Osteoblast (primary cell): ENCODE measurements around the gene MTMR10. TPM values are rescaled to one million over a fixed set of nuclear protein-coding genes. Genes with fewer than 3 reads are reported as not detected.

Experiments
- DNase-seq: peaks from one replicate; pipeline ENCODE4 v3.0.0; 2011; ENCODE audit warnings: low spot score, mixed read lengths; ENCODE audit not compliant: insufficient read length; ENCODE audit errors: missing footprints
- H2AFZ ChIP-seq: 2 replicates; pipeline ENCODE4 v1.6.0; 2011; ENCODE audit warnings: mild to moderate bottlenecking, low read length
- H3K27ac ChIP-seq: 2 replicates; pipeline ENCODE4 v1.5.1; 2011; ENCODE audit warnings: mild to moderate bottlenecking, low read depth, low read length, moderate library complexity
- H3K27me3 ChIP-seq: 2 replicates; pipeline ENCODE4 v1.6.0; 2012; ENCODE audit warnings: mild to moderate bottlenecking, control low read depth, inconsistent platforms, low read length, moderate library complexity; ENCODE audit not compliant: insufficient read depth
- H3K36me3 ChIP-seq: 2 replicates; pipeline ENCODE4 v1.5.1; 2011; ENCODE audit warnings: mild to moderate bottlenecking, low read length, control low read depth, moderate library complexity; ENCODE audit not compliant: insufficient read depth
- H3K4me1 ChIP-seq: 2 replicates; pipeline ENCODE4 v1.5.1; 2011; ENCODE audit warnings: mild to moderate bottlenecking, low read length, control low read depth, moderate library complexity; ENCODE audit not compliant: insufficient read depth
- H3K4me2 ChIP-seq: 2 replicates; pipeline ENCODE4 v1.6.0; 2011; ENCODE audit warnings: mild to moderate bottlenecking, low read length; ENCODE audit not compliant: insufficient read depth
- H3K4me3 ChIP-seq: fragments of 200-600 bp; sonication (generic); 3 replicates; pipeline ENCODE4 v1.5.1; 2012; ENCODE audit warnings: mild to moderate bottlenecking, low read length, inconsistent platforms; ENCODE audit not compliant: insufficient read depth
- H3K79me2 ChIP-seq: 2 replicates; pipeline ENCODE4 v1.6.0; 2012; ENCODE audit warnings: mild to moderate bottlenecking, low read length, control low read depth, inconsistent platforms; ENCODE audit not compliant: insufficient read depth
- H3K9me3 ChIP-seq: 2 replicates; pipeline ENCODE4 v1.5.1; 2011; ENCODE audit warnings: low read depth, low read length, control low read depth
- H4K20me1 ChIP-seq: 2 replicates; pipeline ENCODE4 v1.6.0; 2012; ENCODE audit warnings: mild to moderate bottlenecking, low read length, control low read depth; ENCODE audit not compliant: insufficient read depth
- CTCF ChIP-seq: IDR thresholded peaks from 2 replicates; pipeline ENCODE4 v1.5.1; 2011; ENCODE audit warnings: mild to moderate bottlenecking, low read depth, low read length, moderate library complexity; ENCODE audit errors: extremely low read depth
- total RNA-seq: library from RNA; depleted of rRNA; stranded (reverse); fragments of >200 nt; gene quantifications from 2 replicates; pipeline ENCODE4 v1.2.3, GENCODE V29; 2012

The MTMR10 gene
- total RNA-seq, 1 donor = 17.4 TPM

DNA sequence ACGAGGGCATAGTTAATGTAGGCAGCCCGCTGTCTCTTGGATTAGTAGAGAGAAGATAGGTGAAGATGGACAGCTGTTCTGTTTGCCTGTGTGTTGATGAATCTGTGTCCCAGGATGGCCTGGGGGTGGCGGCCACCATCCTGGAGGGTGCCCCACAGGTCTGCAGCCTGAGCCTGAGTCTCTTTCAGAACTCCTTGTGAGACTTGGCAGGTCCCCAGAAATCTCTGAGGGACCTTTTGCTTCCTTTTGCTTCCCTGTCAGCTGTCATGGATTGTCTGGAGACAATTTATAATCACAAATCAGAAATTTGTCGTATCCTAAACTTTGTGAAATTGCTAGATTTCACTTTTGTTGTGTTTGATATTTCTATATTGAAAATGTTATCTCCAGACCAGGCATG, 70.3 kb downstream of the MTMR10 start:
- no peaks in the 10 kb centered on the region for H3K9me3 ChIP-seq
- H3K4me1 ChIP-seq = peaks cover 17% of the 10 kb centered on the region
- peaks cover 6% of the 10 kb centered on the region for H4K20me1 ChIP-seq
- H3K4me2 ChIP-seq = no peak overlapping the region
- peaks cover 60% of the 10 kb centered on the region for H3K36me3 ChIP-seq
- DNase-seq = no peak
- no peak overlapping the region for H2AFZ ChIP-seq
- H3K27me3 ChIP-seq = no peaks in the 10 kb centered on the region
- no peak overlapping the region for H3K27ac ChIP-seq
- peaks cover 7% of the 10 kb centered on the region for H3K79me2 ChIP-seq
- H3K4me3 ChIP-seq = no peak overlapping the region
- no peak for TF ChIP-seq CTCF

- Histone ChIP-seq H4K20me1 (peaks cover 6% of the 10 kb centered on the region), H3K79me2 (peaks cover 7% of the 10 kb centered on the region), H3K36me3 (peaks cover 52% of the 10 kb centered on the region), H3K4me2 (no peak overlapping the region), H3K9me3 (no peaks in the 10 kb centered on the region), H3K4me3 (no peak overlapping the region), H2AFZ (no peak overlapping the region), H3K27me3 (no peaks in the 10 kb centered on the region), H3K4me1 (peaks cover 17% of the 10 kb centered on the region), H3K27ac (no peak overlapping the region)
- DNase-seq = no peak
- no peak for TF ChIP-seq CTCF
Measured at GRCh38 chr15:30919877-30920550, 71.4 kb downstream of the MTMR10 start.

DNA sequence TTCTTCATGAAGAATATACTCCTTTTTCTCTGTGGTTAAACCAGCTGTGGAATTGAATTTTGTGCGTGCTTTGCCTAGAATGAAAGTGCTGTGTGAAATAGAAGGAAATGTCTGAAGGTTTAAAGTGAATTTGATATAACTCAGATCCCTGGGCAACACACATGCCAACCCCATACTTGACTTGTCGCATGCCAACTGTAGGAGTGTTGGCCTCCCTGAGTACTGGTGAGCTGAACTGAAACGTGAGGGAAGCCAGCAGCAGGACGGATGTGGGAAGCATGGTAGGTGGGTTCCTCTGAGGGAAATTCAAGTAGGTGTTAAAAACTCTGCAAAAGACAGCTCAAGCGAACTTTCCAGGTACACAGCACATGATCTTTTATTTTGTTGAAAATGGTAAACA, 73.1 kb downstream of the MTMR10 start:
- peaks cover 50% of the 10 kb centered on the region for H3K36me3 ChIP-seq
- H2AFZ ChIP-seq = no peak overlapping the region
- no peak overlapping the region for H3K4me3 ChIP-seq
- no peak overlapping the region for H3K27ac ChIP-seq
- no peaks in the 10 kb centered on the region for H3K9me3 ChIP-seq
- H3K27me3 ChIP-seq = no peaks in the 10 kb centered on the region
- DNase-seq = no peak
- no peak overlapping the region for H3K4me2 ChIP-seq
- H3K4me1 ChIP-seq = peaks cover 10% of the 10 kb centered on the region
- TF ChIP-seq CTCF = no peak
- H4K20me1 ChIP-seq = peaks cover 6% of the 10 kb centered on the region
- H3K79me2 ChIP-seq = peaks cover 7% of the 10 kb centered on the region

DNA sequence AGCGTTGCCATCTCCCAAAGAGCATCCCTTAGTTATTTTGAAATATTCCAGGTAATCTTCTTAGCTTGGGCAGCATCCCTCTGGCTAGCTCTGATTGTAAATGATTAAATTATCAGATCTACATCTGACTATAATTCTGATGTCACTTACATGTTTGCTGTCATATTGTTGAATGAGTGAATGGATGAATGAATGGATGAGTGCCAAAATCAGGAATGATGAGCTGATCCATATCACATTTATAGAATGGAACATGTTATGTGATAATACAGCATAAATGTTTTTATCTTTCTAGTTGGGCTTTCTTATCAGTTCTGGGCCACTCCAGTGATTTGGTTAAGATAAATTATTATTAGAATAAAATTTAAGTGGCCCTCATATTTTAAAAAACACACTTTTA, 73.8 kb downstream of the MTMR10 start:
- peaks cover 10% of the 10 kb centered on the region for H3K4me1 ChIP-seq
- DNase-seq = no peak

More for the DNA sequence above, 73.8 kb downstream of the MTMR10 start:
- peaks cover 54% of the 10 kb centered on the region for H3K36me3 ChIP-seq
- no peak overlapping the region for H3K4me2 ChIP-seq
- H4K20me1 ChIP-seq = peaks cover 6% of the 10 kb centered on the region
- no peak overlapping the region for H2AFZ ChIP-seq
- H3K27me3 ChIP-seq = no peaks in the 10 kb centered on the region
- H3K9me3 ChIP-seq = no peaks in the 10 kb centered on the region
- H3K79me2 ChIP-seq = peaks cover 7% of the 10 kb centered on the region
- no peak for TF ChIP-seq CTCF
- H3K4me3 ChIP-seq = no peak overlapping the region
- no peak overlapping the region for H3K27ac ChIP-seq
